Measurements from ENCODE around the gene PRXL2B.

GRCh38 chr1:2567083-2567679 is 19.4 kb upstream of the PRXL2B start:
- TF ChIP-seq CTCF (IDR thresholded peaks at IDR 0.05 in 2 of 3, conservative IDR thresholded peaks at IDR 0.05 in 1 of 3; ENCODE audit: borderline replicate concordance in 1 of 3, insufficient read depth in 1 of 3, low read depth in 2 of 3, low read length in 2 of 3) = no peak
- no peak for TF ChIP-seq SIN3A (IDR thresholded peaks at IDR 0.05; ENCODE audit: low read depth)
- no peak for TF ChIP-seq POLR2A (IDR thresholded peaks at IDR 0.05; ENCODE audit: borderline replicate concordance, extremely low read depth, insufficient read depth, insufficient read length)

All from HCT116 (cell line).